Thoracic aorta (tissue), 2 donors: ENCODE results near the gene PTPRCAP. TPM values are rescaled to one million over a fixed set of nuclear protein-coding genes. Genes with fewer than 3 reads are reported as not detected.
"Not testable (repeated sequence)": the region's sequence is repeated elsewhere in the genome, so short reads cannot be mapped to it uniquely, and the experiment has no call there.

Experiments used
- ATAC-seq: fragments of 150-250 bp; one replicate; pipeline ENCODE4 v1.8.0; 2017; ENCODE audit warnings: low read depth; ENCODE audit not compliant: insufficient number of reproducible peaks, low FRiP score
- DNase-seq: peaks from one replicate; pipeline ENCODE4 v3.0.0-alpha.2; 2020; ENCODE audit warnings: low spot score
- H3K27ac ChIP-seq, 2 donors: fragments of 200-600 bp; sonication (generic); 1 replicate in 1 of 2; 2 replicates in 1 of 2; pipeline ENCODE4 v1.5.1; 2016; ENCODE audit warnings: mild to moderate bottlenecking in 2 of 2, moderate library complexity in 2 of 2
- H3K27me3 ChIP-seq: fragments of 200-600 bp; sonication (generic); replicated peaks from 2 replicates; pipeline ENCODE4 v1.6.0; 2016; ENCODE audit warnings: mild to moderate bottlenecking; ENCODE audit not compliant: insufficient read depth
- H3K36me3 ChIP-seq: fragments of 200-600 bp; sonication (generic); one replicate; pipeline ENCODE4 v1.5.1; 2016
- H3K4me1 ChIP-seq, 2 donors: fragments of 200-600 bp; sonication (generic); 1 replicate in 1 of 2; 2 replicates in 1 of 2; pipeline versions ENCODE4 v1.5.1 to v1.6.0; 2016; ENCODE audit warnings: low read depth in 2 of 2, mild to moderate bottlenecking in 1 of 2; ENCODE audit not compliant: control insufficient read depth in 1 of 2
- H3K4me3 ChIP-seq: fragments of 200-600 bp; sonication (generic); 2 replicates; pipeline ENCODE4 v1.5.1; 2016; ENCODE audit warnings: mild to moderate bottlenecking
- H3K9me3 ChIP-seq: fragments of 200-600 bp; sonication (generic); 2 replicates; pipeline ENCODE4 v1.5.1; 2016
- CTCF ChIP-seq: fragments of 200-600 bp; sonication (generic); IDR thresholded peaks from one replicate; pipeline ENCODE4 v1.5.1; 2019; ENCODE audit warnings: antibody characterized with exemption
- total RNA-seq, 2 donors: library from RNA; depleted of rRNA; stranded (reverse); fragments of >200 nt; gene quantifications; one replicate each; pipeline versions ENCODE4 v1.1.0 to v1.2.3, GENCODE V29; 2016

The PTPRCAP gene
- total RNA-seq, 2 donors from 2014 or later: 4.0 to 7.2 TPM

- Histone ChIP-seq H3K27ac (peak within 1 kb of the TSS; percentile 86 to 89), H3K36me3 (peaks cover 19% of the 10 kb centered on the region), H3K4me1 (peaks cover 8 to 21% of the 10 kb centered on the region in 2 donors), H3K4me3 (peak within 1 kb of the TSS; percentile 82), H3K27me3 (no peaks in the 10 kb centered on the region), H3K9me3 (no peaks in the 10 kb centered on the region)
- ATAC-seq: peak; percentile 98
- DNase-seq: peak; percentile 91
- TF ChIP-seq CTCF: no peak
Measured at GRCh38 chr11:67428052-67429001, 9.2 kb downstream of the PTPRCAP start, which contains the start of gene RPS6KB2. Gene RPS6KB2 (plus strand): TSS chr11:67428494. CDS start chr11:67428546, 52 bp downstream.

GRCh38 chr11:67427364-67427859, 10.1 kb downstream of the PTPRCAP start:
- H3K36me3 ChIP-seq, H3K27me3 ChIP-seq, H3K9me3 ChIP-seq, ATAC-seq, DNase-seq: not testable (repeated sequence)
- Histone ChIP-seq H3K27ac (peak overlapping the region; percentile 52 to 89), H3K4me3 (peak overlapping the region; percentile 82), H3K4me1 (peaks cover 8 to 21% of the 10 kb centered on the region in 2 donors)

- Histone ChIP-seq H3K9me3 (no peaks in the 10 kb centered on the region), H3K27ac (no peak overlapping the region), H3K4me3 (no peak overlapping the region), H3K27me3 (no peaks in the 10 kb centered on the region), H3K4me1 (peaks cover 11 to 26% of the 10 kb centered on the region in 2 donors), H3K36me3 (no peaks in the 10 kb centered on the region)
- TF ChIP-seq CTCF: no peak
- DNase-seq: no peak
- no peak for ATAC-seq
Measured at GRCh38 chr11:67423891-67424613, 13.4 kb downstream of the PTPRCAP start.

- Histone ChIP-seq H3K4me3 (no peak overlapping the region), H3K9me3 (no peaks in the 10 kb centered on the region), H3K27me3 (no peaks in the 10 kb centered on the region), H3K36me3 (no peaks in the 10 kb centered on the region), H3K27ac (no peak overlapping the region), H3K4me1 (peaks cover 13 to 27% of the 10 kb centered on the region in 2 donors)
- DNase-seq (no peak), ATAC-seq (no peak)
- no peak for TF ChIP-seq CTCF
Measured at GRCh38 chr11:67423466-67423865, 14.0 kb downstream of the PTPRCAP start.

- no peak for TF ChIP-seq CTCF
- DNase-seq (no peak), ATAC-seq (no peak)
- Histone ChIP-seq H3K27ac (no peak overlapping the region), H3K9me3 (no peaks in the 10 kb centered on the region), H3K27me3 (no peaks in the 10 kb centered on the region), H3K36me3 (no peaks in the 10 kb centered on the region), H3K4me1 (peaks cover 13 to 33% of the 10 kb centered on the region in 2 donors), H3K4me3 (no peak overlapping the region)
Measured at GRCh38 chr11:67422891-67423290, 14.6 kb downstream of the PTPRCAP start.
